Liver (tissue), 3 donors: ENCODE measurements around the gene FNIP1.

Experiments used
- RXRA ChIP-seq, 2 donors: IDR thresholded peaks; 2 replicates each; pipeline ENCODE4 v1.6.1; 2017 to 2018; ENCODE audit warnings: antibody characterized with exemption in 2 of 2, mild to moderate bottlenecking in 1 of 2
- SP1 ChIP-seq: IDR thresholded peaks from 2 replicates; pipeline ENCODE4 v1.6.1; 2018; ENCODE audit warnings: antibody characterized with exemption, mild to moderate bottlenecking
- TAF1 ChIP-seq: conservative IDR thresholded peaks from 2 replicates; pipeline ENCODE4 v1.6.1; 2016; ENCODE audit warnings: antibody characterized with exemption, mild to moderate bottlenecking
- TF ChIP-seq, protein P1 (sequence below): fragments of 150-350 bp; IDR thresholded peaks from 2 replicates; pipeline ENCODE4 v1.5.1; 2017; ENCODE audit warnings: improper control_type of control experiment, low read depth, low read length; ENCODE audit not compliant: missing input control
- TF ChIP-seq, protein P2 (sequence below): IDR thresholded peaks from 2 replicates; pipeline ENCODE4 v1.6.1; 2016; ENCODE audit warnings: antibody characterized with exemption
- donor health status: healthy.
- donor health status: healthy.

DNA sequence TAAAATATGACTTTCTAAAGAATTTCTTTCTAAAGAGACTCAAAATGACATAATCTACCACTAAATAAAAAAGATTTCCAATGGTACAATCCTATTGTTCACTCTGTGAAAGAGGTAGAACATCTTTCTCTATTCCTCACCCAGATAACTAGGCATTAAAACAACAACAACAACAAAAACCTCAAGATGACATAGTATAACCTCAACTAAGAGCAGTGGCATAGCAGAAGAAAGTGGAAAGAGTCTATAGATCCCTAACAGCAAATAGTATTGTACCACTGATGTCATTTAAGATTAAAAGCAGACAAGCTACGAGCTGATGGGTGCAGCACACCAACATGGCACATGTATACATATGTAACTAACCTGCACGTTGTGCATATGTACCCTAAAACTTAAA, 191.7 kb downstream of the FNIP1 start:
- TF ChIP-seq, protein P1, sequence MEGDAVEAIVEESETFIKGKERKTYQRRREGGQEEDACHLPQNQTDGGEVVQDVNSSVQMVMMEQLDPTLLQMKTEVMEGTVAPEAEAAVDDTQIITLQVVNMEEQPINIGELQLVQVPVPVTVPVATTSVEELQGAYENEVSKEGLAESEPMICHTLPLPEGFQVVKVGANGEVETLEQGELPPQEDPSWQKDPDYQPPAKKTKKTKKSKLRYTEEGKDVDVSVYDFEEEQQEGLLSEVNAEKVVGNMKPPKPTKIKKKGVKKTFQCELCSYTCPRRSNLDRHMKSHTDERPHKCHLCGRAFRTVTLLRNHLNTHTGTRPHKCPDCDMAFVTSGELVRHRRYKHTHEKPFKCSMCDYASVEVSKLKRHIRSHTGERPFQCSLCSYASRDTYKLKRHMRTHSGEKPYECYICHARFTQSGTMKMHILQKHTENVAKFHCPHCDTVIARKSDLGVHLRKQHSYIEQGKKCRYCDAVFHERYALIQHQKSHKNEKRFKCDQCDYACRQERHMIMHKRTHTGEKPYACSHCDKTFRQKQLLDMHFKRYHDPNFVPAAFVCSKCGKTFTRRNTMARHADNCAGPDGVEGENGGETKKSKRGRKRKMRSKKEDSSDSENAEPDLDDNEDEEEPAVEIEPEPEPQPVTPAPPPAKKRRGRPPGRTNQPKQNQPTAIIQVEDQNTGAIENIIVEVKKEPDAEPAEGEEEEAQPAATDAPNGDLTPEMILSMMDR = no peak
- TF ChIP-seq TAF1 (no peak), RXRA (IDR thresholded peaks at IDR 0.05) (no peak), SP1 (no peak)
- TF ChIP-seq, protein P2, sequence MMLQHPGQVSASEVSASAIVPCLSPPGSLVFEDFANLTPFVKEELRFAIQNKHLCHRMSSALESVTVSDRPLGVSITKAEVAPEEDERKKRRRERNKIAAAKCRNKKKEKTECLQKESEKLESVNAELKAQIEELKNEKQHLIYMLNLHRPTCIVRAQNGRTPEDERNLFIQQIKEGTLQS = no peak
